Vagina (tissue), 2 donors: ENCODE data around the gene PEPD.

Experiments used
- CTCF ChIP-seq, 3 experiments: fragments of 450-650 bp in 2 of 3; fragments of 200-600 bp in 1 of 3; sonication (generic) in 1 of 3; IDR thresholded peaks; one replicate each; pipeline ENCODE4 v1.5.1; 2017 to 2019; ENCODE audit warnings: antibody characterized with exemption in 3 of 3, mild to moderate bottlenecking in 2 of 3, moderate library complexity in 2 of 3
- POLR2A ChIP-seq, 2 donors: fragments of 450-650 bp; IDR thresholded peaks; one replicate each; pipeline ENCODE4 v1.6.1; 2017; ENCODE audit warnings: antibody characterized with exemption in 2 of 2, mild to moderate bottlenecking in 2 of 2, moderate library complexity in 2 of 2
- POLR2AphosphoS5 ChIP-seq, 2 donors: sonication (generic); formaldehyde crosslinking; IDR thresholded peaks; one replicate each; pipeline ENCODE4 v1.9.0; 2017; ENCODE audit warnings: antibody characterized with exemption in 2 of 2, mild to moderate bottlenecking in 2 of 2, low read depth in 1 of 2; ENCODE audit not compliant: insufficient read depth in 1 of 2

- TF ChIP-seq POLR2A (IDR thresholded peaks at IDR 0.05) (no peak), POLR2AphosphoS5 (IDR thresholded peaks at IDR 0.05; ENCODE audit: insufficient read depth in 1 of 2, low read depth in 1 of 2) (no peak), CTCF (IDR thresholded peaks at IDR 0.05) (no peak)
Measured at GRCh38 chr19:33512021-33512420, 9.6 kb downstream of the PEPD start.
